HCT116 (cell line): ENCODE results near the gene SLC24A2. TPM values are rescaled to one million over a fixed set of nuclear protein-coding genes. Genes with fewer than 3 reads are reported as not detected.

Experiments used
- ATAC-seq: fragments of 200-7000 bp; cut with Tn5 transposase; 2 replicates; pipeline ENCODE4 v1.9.1; 2020; ENCODE audit warnings: mild to moderate bottlenecking, moderate library complexity
- BruUV-seq: library from RNA; stranded (reverse); fragments of 400-500 nt; replicated peaks from 2 replicates; lab custom pipeline; 2021; lab: Mats Ljungman, UMichigan
- CTCF ChIA-PET: fragments of 300-600 bp; sonication (Branson Sonifier 250); formaldehyde crosslinking; loops from one replicate; lab custom pipeline; 2021; ENCODE audit warnings: antibody characterized with exemption; lab: Charles Lee
- POLR2A ChIA-PET: fragments of 300-600, 350-600 bp; sonication (Branson Sonifier 250); formaldehyde crosslinking; loops from one replicate; lab custom pipeline; 2021; ENCODE audit warnings: antibody characterized with exemption; lab: Charles Lee
- RAD21 ChIA-PET, 2 experiments: fragments of 300-600 bp; sonication (Branson Sonifier 250); formaldehyde crosslinking; loops; one replicate each; lab custom pipeline; 2023; ENCODE audit warnings: low total read pairs in 2 of 2; ENCODE audit not compliant: uncharacterized antibody in 2 of 2, unreplicated experiment in 2 of 2, low non-redundant PET in 1 of 2; lab: Charles Lee
- DNase-seq: peaks from one replicate; pipeline ENCODE4 v3.0.0-alpha.2; 2010; ENCODE audit warnings: low read depth, low spot score
- H2AFZ ChIP-seq: fragments of 200-600 bp; shearing (Covaris generic), sonication (generic); 2 replicates; pipeline ENCODE4 v1.6.1; 2017; ENCODE audit warnings: low read depth, mixed run types, mixed read lengths, antibody characterized with exemption, low read length; ENCODE audit not compliant: poor library complexity, severe bottlenecking
- H3K27ac ChIP-seq: 2 replicates; pipeline ENCODE4 v1.5.1; 2012; ENCODE audit warnings: low read depth, low read length
- H3K27me3 ChIP-seq: fragments of 200-600 bp; sonication (generic); 2 replicates; pipeline ENCODE4 v1.6.1; 2016; ENCODE audit warnings: mixed run types, low read length, mixed read lengths; ENCODE audit not compliant: insufficient read depth
- H3K36me3 ChIP-seq, 2 experiments: fragments of 200-500 bp in 1 of 2; fragments of 200-600 bp in 1 of 2; sonication (Bioruptor generic) in 1 of 2; sonication (generic) in 1 of 2; 2 replicates each; pipeline versions ENCODE4 v1.5.1 to v1.6.1; 2014 to 2016; ENCODE audit warnings: low read length in 2 of 2, inconsistent platforms in 1 of 2, mixed read lengths in 1 of 2, mixed run types in 1 of 2; ENCODE audit not compliant: insufficient read depth in 2 of 2, control insufficient read depth in 1 of 2
- H3K4me1 ChIP-seq, 2 experiments: fragments of 200-600 bp in 1 of 2; sonication (generic) in 1 of 2; 2 replicates each; pipeline versions ENCODE4 v1.5.1 to v1.6.1; 2012 to 2017; ENCODE audit warnings: low read length in 2 of 2, inconsistent platforms in 1 of 2, mild to moderate bottlenecking in 1 of 2, mixed read lengths in 1 of 2, mixed run types in 1 of 2, moderate library complexity in 1 of 2; ENCODE audit not compliant: insufficient read depth in 2 of 2, control insufficient read depth in 1 of 2
- H3K4me2 ChIP-seq: fragments of 200-600 bp; sonication (generic); 2 replicates; pipeline ENCODE4 v1.6.1; 2017; ENCODE audit warnings: mixed run types, low read length, mixed read lengths
- H3K4me3 ChIP-seq, 2 experiments: fragments of 200-600 bp in 1 of 2; sonication (generic) in 1 of 2; replicated peaks in 1 of 2; 2 replicates each; pipeline ENCODE4 v1.5.1; 2011 to 2016; ENCODE audit warnings: low read length in 2 of 2, control low read depth in 1 of 2, low read depth in 1 of 2, mild to moderate bottlenecking in 1 of 2, mixed read lengths in 1 of 2, mixed run types in 1 of 2
- H3K79me2 ChIP-seq: fragments of 200-600 bp; sonication (generic); 2 replicates; pipeline ENCODE4 v1.6.1; 2017; ENCODE audit warnings: mild to moderate bottlenecking, mixed run types, low read length, moderate library complexity, mixed read lengths; ENCODE audit not compliant: insufficient read depth
- H3K9ac ChIP-seq: fragments of 200-600 bp; sonication (generic); 2 replicates; pipeline ENCODE4 v1.6.1; 2016; ENCODE audit warnings: low read length, mixed read lengths
- H3K9me2 ChIP-seq: fragments of 200-600 bp; sonication (generic), shearing (Covaris generic); 2 replicates; pipeline ENCODE4 v1.6.1; 2017; ENCODE audit warnings: mixed run types, mild to moderate bottlenecking, moderate library complexity; ENCODE audit not compliant: insufficient read depth
- H3K9me3 ChIP-seq, 2 experiments: fragments of 200-500 bp in 1 of 2; fragments of 200-600 bp in 1 of 2; sonication (Bioruptor generic) in 1 of 2; sonication (generic) in 1 of 2; 2 replicates each; pipeline ENCODE4 v1.6.1; 2014 to 2017; ENCODE audit warnings: low read length in 2 of 2, mixed read lengths in 2 of 2, inconsistent platforms in 1 of 2, low read depth in 1 of 2, mild to moderate bottlenecking in 1 of 2, mixed run types in 1 of 2, moderate library complexity in 1 of 2; ENCODE audit not compliant: control insufficient read depth in 1 of 2, insufficient read depth in 1 of 2
- H4K20me1 ChIP-seq: fragments of 200-600 bp; sonication (generic), shearing (Covaris generic); 2 replicates; pipeline ENCODE4 v1.6.1; 2017; ENCODE audit warnings: mixed run types, mild to moderate bottlenecking, moderate library complexity; ENCODE audit not compliant: insufficient read depth
- ATF3 ChIP-seq: IDR thresholded peaks from 2 replicates; pipeline ENCODE4 v1.6.1; 2012
- EGR1 ChIP-seq: IDR thresholded peaks from 2 replicates; pipeline ENCODE4 v1.6.1; 2012; ENCODE audit warnings: low read depth
- EZH2 ChIP-seq: fragments of 200-600 bp; sonication (generic); IDR thresholded peaks from 2 replicates; pipeline ENCODE4 v1.6.1; 2017; ENCODE audit warnings: antibody characterized with exemption, mixed run types
- EZH2phosphoT487 ChIP-seq: fragments of 200-600 bp; IDR thresholded peaks from 2 replicates; pipeline ENCODE4 v1.6.1; 2018; ENCODE audit warnings: antibody characterized with exemption, borderline replicate concordance
- JUND ChIP-seq: IDR thresholded peaks from 2 replicates; pipeline ENCODE4 v1.6.1; 2012
- POLR2AphosphoS5 ChIP-seq: IDR thresholded peaks from 2 replicates; pipeline ENCODE4 v1.6.1; 2011; ENCODE audit warnings: mild to moderate bottlenecking, low read depth, low read length, moderate library complexity
- RAD21 ChIP-seq: IDR thresholded peaks from 2 replicates; pipeline ENCODE4 v1.6.1; 2012; ENCODE audit warnings: low read depth, mild to moderate bottlenecking
- REST ChIP-seq: IDR thresholded peaks from 2 replicates; pipeline ENCODE4 v1.6.1; 2012; ENCODE audit warnings: low read depth
- SP1 ChIP-seq: IDR thresholded peaks from 2 replicates; pipeline ENCODE4 v1.6.1; 2012; ENCODE audit warnings: low read depth
- YY1 ChIP-seq: IDR thresholded peaks from 2 replicates; pipeline ENCODE4 v1.6.1; 2011; ENCODE audit warnings: low read length, low read depth, moderate library complexity, mild to moderate bottlenecking; ENCODE audit not compliant: insufficient replicate concordance; ENCODE audit errors: extremely low read depth
- ZFX ChIP-seq: fragments of 450-650 bp; IDR thresholded peaks from 2 replicates; pipeline ENCODE4 v1.6.1; 2017
- intact Hi-C: fragments of 100-400 bp; cut with micrococcal nuclease; formaldehyde crosslinking; loops from 2 replicates; pipeline ENCODE4 v1.10.0; 2022
- total RNA-seq: library from RNA; stranded (reverse); gene quantifications from one replicate; pipeline ENCODE4 v1.2.1, GENCODE V29; 2021; ENCODE audit not compliant: unreplicated experiment

SLC24A2 gene
- total RNA-seq, 1 experiment from 2014 or later, result not detected

GRCh38 chr9:19799784-19800183 is 10.9 kb upstream of the SLC24A2 start:
- ChIA-PET POLR2A (no interaction called here), CTCF (no interaction called here), RAD21 (interaction anchor here in 1 of 2 experiments (0.7 kb wide), 1 partner anchor 282 kb away, joined by 5 read pairs; no protein-coding TSS in a partner anchor)
- ATAC-seq, result no peak
- TF ChIP-seq EZH2, result no peak
- TF ChIP-seq ATF3, result no peak
- no peak for TF ChIP-seq REST
- TF ChIP-seq YY1, result no peak
- no peak for TF ChIP-seq JUND
- no peak for TF ChIP-seq RAD21
- no peak for TF ChIP-seq SP1
- TF ChIP-seq EGR1, result no peak
- no peak for TF ChIP-seq ZFX
- no peak for TF ChIP-seq POLR2AphosphoS5
- TF ChIP-seq EZH2phosphoT487, result no peak
- Histone ChIP-seq H2AFZ (no peak overlapping the region), H3K4me3 (no peak overlapping the region), H3K27ac (no peak overlapping the region), H4K20me1 (no peaks in the 10 kb centered on the region), H3K4me2 (no peak overlapping the region), H3K36me3 (no peaks in the 10 kb centered on the region), H3K79me2 (no peaks in the 10 kb centered on the region), H3K9me2 (no peaks in the 10 kb centered on the region), H3K4me1 (no peaks in the 10 kb centered on the region), H3K27me3 (peaks cover 27% of the 10 kb centered on the region; the same call in 1 of the 2 replicates), H3K9me3 (no peaks in the 10 kb centered on the region), H3K9ac (no peak overlapping the region)
- intact Hi-C loops, result loop anchor here (10.0 kb wide), 1 partner anchor 65 kb away; no protein-coding TSS in a partner anchor
- BruUV-seq, result no TSS peak
- DNase-seq, result no peak
